ENCODE results near the gene GSTA4.

GSTA4 gene

GRCh38 chr6:52929321-52930164, 65.5 kb downstream of the GSTA4 start:
- H3K4me1 ChIP-seq (ENCODE audit: low read length), result no peaks in the 10 kb centered on the region
- no peaks in the 10 kb centered on the region for H3K36me3 ChIP-seq (replicated peaks; ENCODE audit: low read depth, low read length)
- no peaks in the 10 kb centered on the region for H3K79me2 ChIP-seq (ENCODE audit: low read length)
- no peak overlapping the region for H3K4me3 ChIP-seq (ENCODE audit: low read length)
- no peak overlapping the region for H2AFZ ChIP-seq (ENCODE audit: low read depth, low read length)
- no peak overlapping the region for H3K27ac ChIP-seq (ENCODE audit: low read length)
- H3K4me2 ChIP-seq (ENCODE audit: low read length), result no peak overlapping the region
- no peaks in the 10 kb centered on the region for H3K9me3 ChIP-seq (ENCODE audit: insufficient read depth, low read length)
- H3K9ac ChIP-seq (ENCODE audit: low read length), result no peak overlapping the region
- no peaks in the 10 kb centered on the region for H4K20me1 ChIP-seq (ENCODE audit: insufficient read depth, low read length)
- TF ChIP-seq EZH2phosphoT487 (IDR thresholded peaks at IDR 0.05; ENCODE audit: low read depth), result no peak
- TF ChIP-seq, protein P1, sequence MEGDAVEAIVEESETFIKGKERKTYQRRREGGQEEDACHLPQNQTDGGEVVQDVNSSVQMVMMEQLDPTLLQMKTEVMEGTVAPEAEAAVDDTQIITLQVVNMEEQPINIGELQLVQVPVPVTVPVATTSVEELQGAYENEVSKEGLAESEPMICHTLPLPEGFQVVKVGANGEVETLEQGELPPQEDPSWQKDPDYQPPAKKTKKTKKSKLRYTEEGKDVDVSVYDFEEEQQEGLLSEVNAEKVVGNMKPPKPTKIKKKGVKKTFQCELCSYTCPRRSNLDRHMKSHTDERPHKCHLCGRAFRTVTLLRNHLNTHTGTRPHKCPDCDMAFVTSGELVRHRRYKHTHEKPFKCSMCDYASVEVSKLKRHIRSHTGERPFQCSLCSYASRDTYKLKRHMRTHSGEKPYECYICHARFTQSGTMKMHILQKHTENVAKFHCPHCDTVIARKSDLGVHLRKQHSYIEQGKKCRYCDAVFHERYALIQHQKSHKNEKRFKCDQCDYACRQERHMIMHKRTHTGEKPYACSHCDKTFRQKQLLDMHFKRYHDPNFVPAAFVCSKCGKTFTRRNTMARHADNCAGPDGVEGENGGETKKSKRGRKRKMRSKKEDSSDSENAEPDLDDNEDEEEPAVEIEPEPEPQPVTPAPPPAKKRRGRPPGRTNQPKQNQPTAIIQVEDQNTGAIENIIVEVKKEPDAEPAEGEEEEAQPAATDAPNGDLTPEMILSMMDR (IDR thresholded peaks at IDR 0.05; ENCODE audit: low read depth, low read length), result no peak
- H3K27me3 ChIP-seq (ENCODE audit: low read depth, low read length), result no peaks in the 10 kb centered on the region
